GM12878 (cell line): ENCODE measurements around the gene DIPK1A. TPM values are rescaled to one million over a fixed set of nuclear protein-coding genes. Genes with fewer than 3 reads are reported as not detected.

Experiments
- ATAC-seq: fragments of 200-7000 bp; cut with Tn5 transposase; 3 replicates; pipeline ENCODE4 v1.9.1; 2020; ENCODE audit warnings: mild to moderate bottlenecking, moderate library complexity
- BruUV-seq: library from RNA; stranded (reverse); fragments of 400-500 nt; replicated peaks from 2 replicates; lab custom pipeline; 2021; lab: Mats Ljungman, UMichigan
- CTCF ChIA-PET: fragments of 300-600 bp; sonication (Branson Sonifier 250); formaldehyde crosslinking; extraction: SDS; loops from one replicate; lab custom pipeline; 2021; ENCODE audit warnings: inconsistent platforms; lab: Yijun Ruan, JAX
- POLR2A ChIA-PET: fragments of 350-600 bp; formaldehyde crosslinking; extraction: SDS; loops from one replicate; lab custom pipeline; 2021; ENCODE audit warnings: inconsistent platforms; lab: Charles Lee
- RAD21 ChIA-PET: fragments of 300-600 bp; sonication (Branson Sonifier 250); formaldehyde crosslinking; loops from one replicate; lab custom pipeline; 2023; ENCODE audit warnings: antibody characterized with exemption; ENCODE audit not compliant: unreplicated experiment; lab: Charles Lee
- SMC1A ChIA-PET: fragments of 300-600 bp; sonication (Branson Sonifier 250); formaldehyde crosslinking; loops from one replicate; lab custom pipeline; 2023; ENCODE audit not compliant: unreplicated experiment, uncharacterized antibody; lab: Charles Lee
- DNase-seq: peaks from one replicate; pipeline ENCODE4 v3.0.0-alpha.2; 2011; ENCODE audit warnings: low read depth, low spot score
- FAIRE-seq: peaks from 3 replicates; lab custom pipeline; 2011; peaks lifted over from hg19 to GRCh38; lab: Jason Lieb, UNC
- H2AFZ ChIP-seq: 2 replicates; pipeline ENCODE4 v1.6.0; 2011; ENCODE audit warnings: low read depth, low read length, control low read depth; ENCODE audit not compliant: control insufficient read depth
- H3K27ac ChIP-seq: 2 replicates; pipeline ENCODE4 v1.5.1; 2011; ENCODE audit warnings: control low read depth; ENCODE audit not compliant: control insufficient read depth, insufficient read depth
- H3K27me3 ChIP-seq, 2 experiments: replicated peaks in 1 of 2; 2 replicates each; pipeline versions ENCODE4 v1.6.0 to v1.6.1; 2011; ENCODE audit warnings: low read length in 1 of 2; ENCODE audit not compliant: control insufficient read depth in 2 of 2, insufficient read depth in 2 of 2
- H3K36me3 ChIP-seq, 2 experiments: 2 replicates each; pipeline ENCODE4 v1.5.1; 2011; ENCODE audit warnings: low read length in 1 of 2; ENCODE audit not compliant: control insufficient read depth in 2 of 2, insufficient read depth in 2 of 2
- H3K4me1 ChIP-seq: 2 replicates; pipeline ENCODE4 v1.6.1; 2011; ENCODE audit warnings: mild to moderate bottlenecking, low read length, moderate library complexity, mixed read lengths; ENCODE audit not compliant: control insufficient read depth, insufficient read depth
- H3K4me2 ChIP-seq: 2 replicates; pipeline ENCODE4 v1.6.0; 2011; ENCODE audit warnings: control low read depth; ENCODE audit not compliant: control insufficient read depth, insufficient read depth
- H3K4me3 ChIP-seq: fragments of 200-600 bp; sonication (generic); 2 replicates; pipeline ENCODE4 v1.5.1; 2016
- H3K79me2 ChIP-seq: 2 replicates; pipeline ENCODE4 v1.6.0; 2011; ENCODE audit warnings: low read length; ENCODE audit not compliant: control insufficient read depth, insufficient read depth
- H3K9ac ChIP-seq: 2 replicates; pipeline ENCODE4 v1.8.0; 2011; ENCODE audit warnings: low read length, control low read depth, mixed read lengths; ENCODE audit not compliant: control insufficient read depth, insufficient read depth
- H3K9me3 ChIP-seq: replicated peaks from 3 replicates; pipeline ENCODE4 v1.5.1; 2011; ENCODE audit warnings: mild to moderate bottlenecking, low read length; ENCODE audit not compliant: control insufficient read depth, insufficient read depth
- H4K20me1 ChIP-seq: 2 replicates; pipeline ENCODE4 v1.6.0; 2011; ENCODE audit not compliant: control insufficient read depth, insufficient read depth
- ATF2 ChIP-seq: IDR thresholded peaks from 2 replicates; pipeline ENCODE4 v1.6.1; 2012; ENCODE audit warnings: low read length, inconsistent platforms
- BHLHE40 ChIP-seq, 2 experiments: fragments of 450-650 bp in 1 of 2; IDR thresholded peaks; 2 replicates each; pipeline ENCODE4 v1.6.1; 2011 to 2017; ENCODE audit warnings: low read depth in 2 of 2, borderline replicate concordance in 1 of 2, improper control_type of control experiment in 1 of 2, low read length in 1 of 2, mild to moderate bottlenecking in 1 of 2
- CREB1 ChIP-seq: IDR thresholded peaks from 2 replicates; pipeline ENCODE4 v1.6.1; 2012; ENCODE audit warnings: low read depth, mild to moderate bottlenecking, inconsistent platforms
- E4F1 ChIP-seq: fragments of 450-650 bp; IDR thresholded peaks from 2 replicates; pipeline ENCODE4 v1.6.1; 2018; ENCODE audit warnings: borderline replicate concordance, mild to moderate bottlenecking; ENCODE audit not compliant: partially characterized antibody
- FOXK2 ChIP-seq: fragments of 450-650 bp; IDR thresholded peaks from 2 replicates; pipeline ENCODE4 v1.6.1; 2017; ENCODE audit warnings: mild to moderate bottlenecking, moderate library complexity
- GABPA ChIP-seq: IDR thresholded peaks from 2 replicates; pipeline ENCODE4 v1.6.1; 2014; ENCODE audit warnings: antibody characterized with exemption, low read depth, mild to moderate bottlenecking, inconsistent platforms
- IRF4 ChIP-seq: IDR thresholded peaks from 2 replicates; pipeline ENCODE4 v1.6.1; 2011; ENCODE audit warnings: low read depth, low read length
- MAX ChIP-seq: IDR thresholded peaks from 2 replicates; pipeline ENCODE4 v1.6.1; 2012; ENCODE audit warnings: low read depth, low read length, improper control_type of control experiment
- MEF2A ChIP-seq: IDR thresholded peaks from 2 replicates; pipeline ENCODE4 v1.6.1; 2011; ENCODE audit warnings: low read depth, mild to moderate bottlenecking, low read length, moderate library complexity; ENCODE audit not compliant: insufficient read depth
- MTA2 ChIP-seq: fragments of 450-650 bp; IDR thresholded peaks from 2 replicates; pipeline ENCODE4 v1.6.1; 2016; ENCODE audit warnings: low read depth, mild to moderate bottlenecking, moderate library complexity
- MXI1 ChIP-seq: fragments of 150-350 bp; IDR thresholded peaks from 2 replicates; pipeline ENCODE4 v1.6.1; 2011; ENCODE audit warnings: low read depth, mild to moderate bottlenecking, inconsistent platforms, low read length, improper control_type of control experiment
- NFYB ChIP-seq: IDR thresholded peaks from 2 replicates; pipeline ENCODE4 v1.6.1; 2011; ENCODE audit warnings: low read depth, mild to moderate bottlenecking, low read length, improper control_type of control experiment, moderate library complexity; ENCODE audit not compliant: insufficient read depth
- RAD51 ChIP-seq: fragments of 450-650 bp; IDR thresholded peaks from 2 replicates; pipeline ENCODE4 v1.6.1; 2016; ENCODE audit warnings: moderate library complexity, mild to moderate bottlenecking, inconsistent platforms
- STAT3 ChIP-seq: IDR thresholded peaks from 2 replicates; pipeline ENCODE4 v1.6.1; 2011; ENCODE audit warnings: low read depth, low read length, improper control_type of control experiment
- SUZ12 ChIP-seq: fragments of 200-600 bp; sonication (generic); IDR thresholded peaks from one replicate; pipeline ENCODE4 v1.6.1; 2018; ENCODE audit warnings: antibody characterized with exemption, mild to moderate bottlenecking; ENCODE audit not compliant: unreplicated experiment
- ZSCAN29 ChIP-seq: fragments of 450-650 bp; IDR thresholded peaks from 2 replicates; pipeline ENCODE4 v1.6.1; 2017; ENCODE audit warnings: mild to moderate bottlenecking, moderate library complexity
- in situ Hi-C: fragments of 300-500 bp; cut with MboI; formaldehyde crosslinking; loops from 9 replicates; pipeline ENCODE4 v1.14.3; 2018; ENCODE audit warnings: mixed read lengths
- intact Hi-C: fragments of 100-400 bp; cut with micrococcal nuclease; formaldehyde crosslinking; loops from one replicate; pipeline ENCODE4 v1.14.2; 2022; ENCODE audit not compliant: unreplicated experiment
- polyA plus RNA-seq, 11 experiments: library from polyadenylated mRNA; depleted of rRNA in 4 of 11; unstranded in 6 of 11; stranded (reverse) in 5 of 11; fragments of >200 nt; fragmentation: Nextera tagmentation in 4 of 11; fragmentation: Illumina TruSeq in 1 of 11; extraction: Ambion mirVana in 4 of 11; extraction: Trizol in 1 of 11; gene quantifications; 1 replicate in 1 of 11; 2 replicates in 10 of 11; pipeline versions ENCODE4 v1.2.1 to v1.2.3, GENCODE V29; 2011 to 2016; ENCODE audit warnings: inconsistent platforms in 2 of 11, missing spikeins in 2 of 11, low read depth in 1 of 11
- total RNA-seq, 4 experiments: library from RNA; depleted of rRNA in 3 of 4; stranded (reverse); fragments of >200 nt in 3 of 4; fragmentation: Illumina TruSeq in 1 of 4; extraction: Trizol in 1 of 4; gene quantifications; 2 replicates each; pipeline versions ENCODE4 v1.2.1 to v1.2.3, GENCODE V29; 2013 to 2021

The DIPK1A gene
- total and polyA plus RNA-seq, 10 of the 15 experiments (the other 5 are each of a cell fraction or from before 2014, with no cell fraction given): 4.9 to 15.0 (median 9.7) TPM

GRCh38 chr1:92992054-92992453 is 30.8 kb upstream of the DIPK1A start:
- ATAC-seq (no peak), FAIRE-seq (no peak), DNase-seq (no peak)
- no peaks in the 10 kb centered on the region for H3K9me3 ChIP-seq
- H3K4me1 ChIP-seq: no peaks in the 10 kb centered on the region
- ChIA-PET RAD21 (interaction anchor here (3.2 to 3.7 kb wide), 4 partner anchors 11 to 32 kb away, joined by 27 to 133 read pairs (median 63); partner anchors contain the start of gene DIPK1A), POLR2A (interaction anchor here (0.9 kb wide), 1 partner anchor 11 kb away, joined by 3 read pairs; no protein-coding TSS in a partner anchor), SMC1A (interaction anchor here (1.2 to 3.8 kb wide), 4 partner anchors 10 to 134 kb away, joined by 3 to 253 read pairs (median 130); partner anchors contain the start of gene DIPK1A), CTCF (interaction anchor here (0.9 to 3.8 kb wide), 7 partner anchors 11 to 135 kb away, joined by 3 to 304 read pairs (median 64); partner anchors contain the start of gene DIPK1A)
- intact Hi-C loops (no loop called here), in situ Hi-C loops (loop anchor here (5.0 kb wide), 1 partner anchor 135 kb away; no protein-coding TSS in a partner anchor)
- H3K27me3 ChIP-seq: no peaks in the 10 kb centered on the region
- H3K27ac ChIP-seq: no peak overlapping the region
- no peak overlapping the region for H3K4me2 ChIP-seq
- H3K79me2 ChIP-seq: no peaks in the 10 kb centered on the region
- H4K20me1 ChIP-seq: no peaks in the 10 kb centered on the region
- no peak overlapping the region for H3K4me3 ChIP-seq
- BruUV-seq: no TSS peak
- no peaks in the 10 kb centered on the region for H3K36me3 ChIP-seq
- no peak overlapping the region for H3K9ac ChIP-seq
- no peak overlapping the region for H2AFZ ChIP-seq
- TF ChIP-seq ATF2: no peak
- TF ChIP-seq IRF4: no peak
- TF ChIP-seq E4F1: no peak
- TF ChIP-seq FOXK2: no peak
- TF ChIP-seq STAT3: no peak
- no peak for TF ChIP-seq ZSCAN29
- no peak for TF ChIP-seq MTA2
- no peak for TF ChIP-seq RAD51
- no peak for TF ChIP-seq MXI1
- TF ChIP-seq MEF2A: no peak
- TF ChIP-seq GABPA: no peak
- TF ChIP-seq CREB1: no peak
- TF ChIP-seq BHLHE40 (IDR thresholded peaks at IDR 0.05; ENCODE audit: borderline replicate concordance in 1 of 2, low read depth in 2 of 2, low read length in 1 of 2): no peak
- TF ChIP-seq NFYB: no peak
- TF ChIP-seq MAX: no peak
- no peak for TF ChIP-seq SUZ12
